Activated gamma-delta T cell treated with Interleukin-2 at 50 U/mL for 16 hours (primary cell): Measurements from ENCODE around the gene MPRIP.
A peak's percentile ranks its signal among the peaks of the same experiment; 100 is the strongest.

Experiments used
- DNase-seq: peaks from one replicate; pipeline ENCODE4 v3.0.0-alpha.2; 2020

MPRIP gene

DNA sequence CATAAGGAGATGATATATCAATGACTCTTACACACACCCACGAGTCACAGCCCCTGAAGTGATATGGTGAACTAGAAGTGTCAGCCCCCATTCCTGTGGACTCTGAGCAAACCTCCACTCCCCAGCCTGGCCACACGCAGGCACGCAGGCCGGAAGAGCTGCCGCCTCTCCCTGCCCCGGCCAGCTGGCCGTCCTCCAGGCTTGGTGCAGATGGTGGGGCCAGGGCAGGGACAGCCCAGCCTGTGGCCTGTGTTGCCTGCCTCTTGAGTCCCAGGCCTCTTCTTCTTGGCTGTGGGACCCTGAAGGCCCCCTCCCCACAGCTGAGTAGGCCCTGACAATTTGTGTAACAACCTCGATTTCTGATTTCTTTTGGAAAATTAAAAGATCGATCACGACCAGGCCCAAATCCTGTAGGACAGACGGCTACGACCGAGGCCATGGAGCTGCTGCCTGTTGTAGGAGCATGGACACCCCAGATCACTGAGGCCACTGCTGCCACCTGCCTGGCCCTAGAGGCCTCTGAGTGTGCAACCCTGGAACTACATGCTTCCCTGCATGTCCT lies 10.0 kb upstream of the MPRIP start:
- DNase-seq, result no peak

DNA sequence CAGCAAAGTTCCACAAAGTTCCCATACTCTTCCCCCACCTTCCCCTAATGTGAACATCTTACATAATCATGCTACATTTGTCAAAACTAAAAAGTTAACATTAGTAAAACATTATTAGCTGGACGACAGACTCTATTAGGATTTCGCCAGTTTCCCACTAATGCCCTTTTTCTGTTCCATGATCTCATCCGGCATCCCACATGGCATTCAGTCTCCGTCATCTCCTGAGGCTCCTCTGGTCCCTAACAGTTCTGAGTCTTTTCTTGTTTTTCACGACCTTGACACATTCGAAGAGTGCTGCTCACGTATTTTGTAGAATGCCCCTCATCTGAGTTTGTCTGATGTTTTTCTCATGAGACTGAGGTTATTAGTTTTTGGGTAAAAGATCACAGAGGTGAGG lies 8.8 kb upstream of the MPRIP start:
- no peak for DNase-seq

DNA sequence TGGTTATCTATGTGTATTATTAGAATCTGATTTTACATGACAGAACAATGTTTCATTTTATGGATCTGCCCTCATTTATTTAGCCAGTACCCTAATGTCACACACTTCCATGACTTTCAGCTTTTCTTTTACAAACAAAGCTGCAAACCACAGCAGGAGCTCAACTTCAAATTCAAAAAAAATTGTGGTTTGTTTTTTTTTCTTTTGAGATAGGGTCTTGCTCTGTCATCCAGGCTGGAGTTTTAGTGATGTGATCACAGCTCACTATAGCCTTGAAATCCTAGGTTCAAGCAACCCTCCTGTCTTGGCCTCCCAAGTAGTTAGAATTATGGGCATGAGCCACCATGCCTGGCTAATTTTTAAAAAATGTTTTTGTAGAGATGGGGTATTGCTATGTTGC lies 8.2 kb upstream of the MPRIP start:
- no peak for DNase-seq

DNA sequence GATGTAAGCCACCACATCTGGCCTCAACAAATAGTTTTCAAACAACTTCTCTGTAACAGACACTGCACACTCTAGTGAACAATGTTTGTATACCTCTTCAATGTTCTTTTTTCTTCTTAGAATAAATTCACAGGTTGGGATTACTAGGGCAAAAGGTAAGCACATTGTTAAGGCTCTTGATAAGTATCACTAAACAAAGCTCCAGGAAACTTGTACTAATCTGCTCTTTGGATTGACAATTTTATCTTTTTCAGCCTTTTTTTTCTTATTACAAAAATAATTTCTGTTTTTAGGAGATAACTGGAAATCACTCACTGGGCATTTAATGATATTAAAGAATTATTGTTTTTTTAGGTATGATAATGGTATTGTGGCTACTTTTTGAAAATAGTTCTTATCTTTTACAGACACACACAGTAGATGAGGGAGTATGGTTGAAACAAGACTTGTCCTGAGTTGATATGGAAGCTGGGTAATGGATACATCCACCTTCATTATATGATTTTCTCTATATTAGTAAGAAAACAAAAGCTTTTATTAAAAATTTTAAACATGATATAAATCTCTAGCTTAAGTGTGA lies 7.7 kb upstream of the MPRIP start:
- no peak for DNase-seq

DNA sequence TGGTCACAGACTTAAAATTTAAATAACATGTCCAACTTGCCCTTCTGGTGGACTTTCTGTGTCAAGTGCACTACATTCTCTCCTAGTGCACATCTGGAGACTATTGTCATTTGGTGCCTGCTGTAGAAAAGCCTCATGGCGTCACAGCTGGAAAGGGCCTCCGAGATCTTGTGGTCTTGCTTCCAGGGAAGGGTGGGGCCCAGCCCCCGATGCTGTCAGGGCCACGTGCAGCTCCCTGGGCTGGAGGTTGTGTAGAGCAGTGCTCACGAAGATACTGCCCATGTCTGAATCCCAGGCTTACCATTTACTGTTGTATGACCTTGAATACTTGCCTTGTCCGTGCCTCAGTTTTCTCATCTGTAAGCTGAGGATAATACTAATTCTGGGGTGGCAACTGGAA lies 6.8 kb upstream of the MPRIP start:
- DNase-seq, result no peak

DNA sequence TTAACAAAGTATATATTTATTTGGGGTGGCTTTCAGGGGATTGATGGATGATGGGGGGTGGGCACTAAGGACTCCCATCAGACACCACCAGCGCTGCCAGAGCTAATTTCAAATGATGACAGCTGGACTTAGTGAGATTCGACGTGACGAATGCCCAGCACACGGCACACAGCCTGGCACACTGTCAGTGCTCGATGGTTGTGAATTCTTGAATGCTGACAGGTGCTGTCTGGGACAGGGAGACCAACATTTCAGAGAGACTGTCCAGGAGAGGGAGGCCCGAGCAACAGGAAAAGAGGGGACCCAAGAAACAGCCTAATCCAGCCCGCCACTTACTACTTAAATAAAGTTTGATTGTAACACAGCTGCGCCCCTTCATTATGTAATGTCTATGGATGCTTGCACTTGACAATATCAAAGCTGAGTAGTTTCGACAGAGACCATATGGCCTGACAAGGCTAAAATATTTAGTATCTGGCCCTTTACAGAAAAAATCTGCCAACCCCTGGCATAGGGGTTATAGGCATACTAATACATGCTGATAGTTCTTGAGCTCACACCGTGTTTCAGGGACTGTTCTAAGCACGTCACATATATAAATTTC lies 6.2 kb upstream of the MPRIP start:
- DNase-seq, result no peak

DNA sequence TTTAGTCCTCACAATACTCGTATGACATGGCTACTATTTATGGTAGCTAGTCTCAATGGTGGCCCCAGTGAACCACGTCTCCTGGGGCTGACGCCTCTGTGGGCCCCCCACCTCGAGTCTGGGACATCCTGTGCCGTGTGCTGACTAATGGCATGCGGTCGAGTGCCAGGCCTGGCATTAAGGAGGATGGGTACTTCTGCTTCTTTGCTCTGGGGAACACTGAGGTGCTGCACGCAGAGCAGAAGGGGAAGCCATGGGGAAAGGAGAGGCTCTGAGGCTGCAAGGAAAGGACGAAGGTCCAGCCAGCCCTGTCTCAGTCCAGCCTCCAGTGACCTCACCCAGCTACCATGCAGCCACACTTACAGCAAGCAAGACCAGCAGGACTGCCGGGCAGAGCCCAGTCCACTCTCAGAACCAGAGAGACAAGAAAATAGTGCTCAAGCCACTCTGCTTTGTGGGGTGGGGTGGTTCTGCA lies 5.7 kb upstream of the MPRIP start:
- DNase-seq, result no peak

DNA sequence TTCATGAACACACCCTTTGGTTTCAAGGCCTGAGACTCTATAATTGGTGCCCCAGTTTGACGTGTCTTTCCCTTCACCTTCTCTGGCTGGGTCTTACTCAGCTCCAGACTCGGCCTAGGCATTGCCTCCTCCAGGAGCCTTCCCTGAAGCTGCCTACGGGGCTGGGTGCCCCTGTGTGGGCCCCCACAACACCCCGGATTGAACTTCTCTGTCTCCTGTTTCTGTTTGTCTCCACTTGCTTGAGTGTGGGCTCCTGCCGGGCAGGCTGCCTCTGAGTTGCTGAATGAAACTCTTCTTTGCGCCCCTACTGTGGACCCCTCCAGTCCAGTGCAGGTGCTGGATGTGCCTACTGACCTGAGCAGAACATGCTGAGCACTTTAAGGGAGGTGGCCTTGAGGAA lies 2.3 kb upstream of the MPRIP start:
- no peak for DNase-seq

DNA sequence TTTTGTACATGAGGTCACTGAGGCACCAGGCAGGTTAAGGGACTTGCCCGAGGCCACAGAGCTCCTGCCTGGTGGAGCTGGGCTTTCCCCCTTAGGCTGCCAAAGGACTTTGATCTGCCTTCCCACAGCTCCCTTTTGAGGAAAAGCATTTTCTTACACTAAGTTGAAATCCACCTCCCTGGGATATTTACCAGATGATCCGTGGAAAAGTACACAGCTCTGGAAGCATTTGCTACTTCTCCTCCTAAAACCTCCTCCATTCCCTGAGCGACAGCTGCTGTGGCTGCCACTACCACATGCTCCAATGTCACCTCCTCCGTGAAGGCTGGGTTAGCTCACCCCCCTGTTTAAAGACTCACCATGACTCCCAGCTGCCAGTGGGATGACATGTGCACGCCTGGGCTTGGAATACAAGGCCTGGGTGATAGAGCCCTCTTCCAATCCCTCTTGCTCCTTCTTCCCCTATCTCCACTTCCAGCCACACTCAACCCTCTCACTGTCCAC lies 1.2 kb upstream of the MPRIP start:
- DNase-seq, result no peak

DNA sequence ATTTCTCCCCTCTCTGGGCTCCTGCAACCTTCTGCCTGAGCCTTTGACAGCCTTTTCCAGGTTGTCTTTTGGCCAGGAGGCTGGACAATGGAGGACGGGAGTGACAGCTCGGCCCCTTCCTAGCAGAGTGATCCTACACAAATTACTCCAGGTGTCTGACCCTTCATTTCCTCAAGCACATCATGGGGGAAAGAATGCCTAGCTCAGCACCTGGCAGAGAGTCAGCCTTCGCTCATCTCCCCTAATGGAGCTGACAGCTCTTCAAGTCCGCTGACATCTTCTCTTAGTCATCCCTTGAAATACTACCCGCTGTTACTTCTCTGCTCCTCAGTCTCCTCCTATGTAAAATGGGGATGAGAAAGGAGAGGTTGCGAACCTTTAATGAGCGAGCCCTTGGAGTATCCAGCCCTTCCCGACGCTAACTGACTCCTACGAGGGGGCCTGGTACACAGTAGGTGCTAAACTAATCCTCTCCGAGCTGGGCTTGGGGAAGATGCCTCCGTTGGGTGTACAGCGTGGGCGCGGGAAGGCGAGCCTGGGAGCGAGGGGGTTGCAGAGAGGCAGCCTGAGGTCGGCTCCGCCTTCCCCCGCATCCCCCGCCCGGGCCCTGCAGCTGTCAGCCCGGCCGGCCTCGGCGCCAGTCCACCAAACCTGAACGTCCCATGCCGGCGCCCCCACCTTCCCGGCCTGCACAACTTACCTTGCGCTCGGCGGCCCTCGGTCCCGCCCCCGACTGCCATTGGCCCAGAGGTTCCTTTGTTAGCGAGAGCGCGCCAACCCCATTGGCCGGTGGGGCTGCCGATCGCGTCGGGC lies 480 bp upstream of the MPRIP start:
- peak; percentile 98 for DNase-seq

DNA sequence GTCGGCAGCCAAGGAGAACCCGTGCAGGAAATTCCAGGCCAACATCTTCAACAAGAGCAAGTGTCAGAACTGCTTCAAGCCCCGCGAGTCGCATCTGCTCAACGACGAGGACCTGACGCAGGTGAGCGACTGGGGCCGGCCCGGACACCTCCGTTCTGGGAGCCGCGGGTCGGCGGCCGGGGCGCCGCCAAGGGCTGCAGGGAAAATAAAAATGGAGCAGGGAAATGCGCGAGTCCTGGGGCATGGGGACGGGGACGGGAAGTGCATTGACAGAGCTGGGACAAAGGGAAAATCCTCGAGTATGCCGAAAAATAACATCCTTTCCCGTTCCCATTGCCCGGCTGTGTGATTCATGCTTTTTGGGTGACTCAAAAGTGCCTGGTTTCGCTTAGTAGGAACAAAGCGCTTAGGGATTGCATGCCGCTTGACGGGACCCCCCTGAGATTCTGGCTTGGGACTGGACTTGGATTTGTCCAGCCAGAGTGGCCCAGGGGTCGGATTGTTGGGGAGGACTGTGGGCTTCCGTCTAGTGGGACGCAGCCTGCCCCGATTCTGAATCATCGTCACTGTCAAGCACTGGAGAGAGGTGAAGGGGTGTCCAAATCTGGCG lies 699 bp downstream of the MPRIP start:
- DNase-seq, result no peak

DNA sequence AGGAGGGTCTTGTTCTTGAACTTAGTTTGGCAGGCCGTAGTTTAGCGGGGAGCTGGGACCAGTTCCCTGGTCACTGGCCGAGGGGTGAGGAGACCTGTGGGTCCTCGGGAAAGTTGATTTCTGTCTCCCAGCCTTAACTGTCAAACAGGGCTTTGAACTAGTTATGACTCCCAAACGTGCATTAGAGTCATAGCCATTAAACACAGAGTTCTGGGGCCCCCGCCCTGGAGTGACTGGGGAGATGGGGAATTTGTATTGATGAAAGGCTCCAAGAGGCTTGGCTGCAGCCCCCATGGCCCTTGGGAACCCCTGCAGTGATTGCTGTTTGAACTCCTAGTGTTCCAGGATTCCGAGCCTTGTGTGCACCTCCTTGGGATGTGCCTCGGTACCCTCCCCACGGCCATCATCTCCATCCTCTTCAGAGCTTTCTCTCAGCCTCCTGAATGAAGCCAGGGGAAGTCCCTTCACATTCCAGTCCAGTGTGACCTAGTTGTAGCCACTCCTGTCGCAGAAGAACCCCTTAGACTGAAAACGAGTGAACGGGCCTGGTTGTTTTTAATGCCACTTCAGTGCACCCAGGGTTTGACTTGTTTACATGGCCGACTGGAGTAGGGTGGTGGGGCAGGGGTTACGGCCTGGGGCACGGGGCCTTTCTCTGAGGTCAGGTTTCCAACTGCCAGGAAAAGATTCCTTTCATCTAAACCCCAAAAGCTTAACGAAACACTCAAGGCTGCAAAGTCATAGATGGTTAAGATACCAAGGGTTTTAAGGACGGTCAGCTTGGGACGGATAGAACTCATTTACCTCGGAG lies 1.4 kb downstream of the MPRIP start:
- no peak for DNase-seq

DNA sequence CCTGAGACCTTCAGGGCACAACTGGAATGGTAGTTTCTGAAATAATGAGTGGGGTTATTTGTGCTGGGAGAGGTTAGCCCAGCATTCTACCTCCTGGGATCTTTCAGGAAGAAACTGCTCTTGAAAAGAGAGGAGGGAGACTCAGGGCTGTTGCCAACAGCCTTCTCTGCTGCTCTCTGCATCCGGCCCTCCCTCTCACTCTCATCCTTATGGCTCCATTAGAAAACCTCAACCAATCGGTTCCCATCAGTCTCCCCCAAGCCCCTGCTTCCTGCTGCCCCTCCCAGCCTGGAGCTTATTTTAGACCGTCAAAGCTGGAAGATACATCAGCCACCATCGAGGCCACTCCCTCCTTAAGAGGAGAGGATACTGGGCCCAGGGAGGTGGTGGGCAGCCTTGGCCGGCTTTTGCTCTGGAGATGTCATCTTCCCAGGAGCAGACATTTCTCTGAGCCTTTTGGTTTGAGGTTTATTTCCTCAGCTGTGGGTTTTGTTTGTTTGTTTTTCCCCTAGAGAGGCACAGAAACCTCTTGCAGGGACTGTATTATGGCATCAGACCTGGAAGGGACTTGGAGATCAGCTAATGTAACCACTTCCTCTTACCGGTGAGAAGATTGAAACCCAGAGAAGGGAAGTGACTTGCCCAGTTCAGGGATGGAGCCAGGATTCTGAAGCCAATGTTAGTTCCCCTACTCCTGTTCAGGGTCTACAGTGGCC lies 2.7 kb downstream of the MPRIP start:
- no peak for DNase-seq

DNA sequence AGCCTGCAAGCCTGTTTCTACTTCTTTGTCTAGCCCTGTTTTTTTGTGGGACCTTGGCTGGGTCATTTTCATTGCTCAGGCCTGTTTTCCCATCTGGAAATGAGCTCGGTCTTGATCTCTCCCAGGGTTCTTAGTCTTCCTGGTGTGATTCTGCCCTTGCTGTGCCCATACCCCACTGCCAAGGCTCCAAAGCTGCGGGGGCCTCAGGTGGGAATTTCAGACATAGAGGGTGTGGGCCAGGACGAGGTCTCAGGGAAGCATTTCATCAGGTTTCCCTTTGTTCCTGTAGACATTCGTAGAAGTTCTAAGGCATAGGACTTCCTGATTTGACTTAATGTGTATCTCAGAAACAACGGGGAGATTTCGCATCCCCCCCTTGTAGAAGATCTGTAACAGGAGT lies 5.8 kb downstream of the MPRIP start:
- DNase-seq, result no peak

DNA sequence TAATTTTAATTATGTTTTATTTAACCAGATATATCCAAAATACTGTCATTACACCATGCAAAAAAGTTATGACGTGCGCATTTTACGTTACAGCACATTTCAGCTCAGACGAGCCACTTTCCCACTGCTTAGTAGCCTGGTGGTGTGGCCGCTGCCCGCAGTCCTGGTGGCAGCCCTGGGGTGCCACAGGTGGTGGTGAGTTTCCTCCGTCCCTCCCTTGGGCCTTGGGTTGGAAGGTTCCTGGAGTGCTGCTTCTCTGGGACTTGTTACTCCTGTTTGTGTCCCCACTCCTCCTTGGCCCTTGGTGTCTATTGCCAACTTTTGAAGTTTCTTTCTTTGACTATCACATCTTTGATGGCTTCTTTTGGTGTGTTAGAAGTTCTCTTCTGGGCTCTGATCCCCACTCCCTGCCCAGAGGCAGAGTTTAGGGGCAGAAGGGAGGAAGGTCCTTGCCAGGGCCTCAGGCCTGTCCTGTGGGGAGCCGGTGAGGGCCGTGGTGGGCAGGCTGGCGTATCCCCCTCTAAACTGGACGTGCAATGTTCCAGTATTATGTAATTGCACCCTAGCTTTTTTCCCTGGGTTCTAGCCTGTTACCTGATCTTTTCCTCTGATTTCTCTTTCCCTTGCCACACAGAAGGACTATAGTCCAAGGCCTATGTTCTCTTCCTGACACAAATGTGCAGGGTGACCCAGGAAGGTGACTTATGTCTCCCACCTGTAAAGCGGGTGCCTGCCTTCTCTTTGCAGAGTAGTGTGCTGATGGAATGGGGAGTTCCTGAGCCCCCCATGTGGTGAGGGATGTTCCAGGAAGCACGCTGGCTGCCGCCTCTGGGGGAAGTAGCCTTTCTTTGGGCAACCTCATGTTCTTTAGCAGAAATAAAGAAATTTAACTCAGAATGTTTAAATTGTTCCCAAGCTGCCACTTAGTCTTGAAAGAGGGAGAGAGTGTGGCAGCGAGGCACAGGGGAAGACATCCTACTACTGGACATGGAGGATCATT lies 8.4 kb downstream of the MPRIP start:
- no peak for DNase-seq

DNA sequence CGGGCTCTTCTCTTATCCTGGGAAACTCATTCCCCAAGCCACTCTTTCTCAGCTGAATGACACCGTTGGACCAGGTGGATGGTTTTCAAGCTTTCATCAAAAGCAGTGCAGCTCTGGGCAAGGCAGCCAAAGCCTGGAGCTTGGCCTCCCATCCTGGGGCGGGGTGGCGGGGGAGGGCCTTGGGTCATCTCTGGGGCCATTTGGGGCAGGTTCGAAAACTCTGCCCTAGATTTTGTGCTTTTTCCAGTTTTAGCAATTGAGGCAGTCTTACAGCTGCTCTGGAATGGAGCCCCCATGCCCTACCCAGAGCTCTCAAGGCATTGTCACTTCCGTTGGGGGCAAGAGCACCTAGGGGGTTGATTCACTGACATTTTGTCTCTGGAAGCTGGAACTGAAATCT lies 9.1 kb downstream of the MPRIP start:
- DNase-seq, result no peak

DNA sequence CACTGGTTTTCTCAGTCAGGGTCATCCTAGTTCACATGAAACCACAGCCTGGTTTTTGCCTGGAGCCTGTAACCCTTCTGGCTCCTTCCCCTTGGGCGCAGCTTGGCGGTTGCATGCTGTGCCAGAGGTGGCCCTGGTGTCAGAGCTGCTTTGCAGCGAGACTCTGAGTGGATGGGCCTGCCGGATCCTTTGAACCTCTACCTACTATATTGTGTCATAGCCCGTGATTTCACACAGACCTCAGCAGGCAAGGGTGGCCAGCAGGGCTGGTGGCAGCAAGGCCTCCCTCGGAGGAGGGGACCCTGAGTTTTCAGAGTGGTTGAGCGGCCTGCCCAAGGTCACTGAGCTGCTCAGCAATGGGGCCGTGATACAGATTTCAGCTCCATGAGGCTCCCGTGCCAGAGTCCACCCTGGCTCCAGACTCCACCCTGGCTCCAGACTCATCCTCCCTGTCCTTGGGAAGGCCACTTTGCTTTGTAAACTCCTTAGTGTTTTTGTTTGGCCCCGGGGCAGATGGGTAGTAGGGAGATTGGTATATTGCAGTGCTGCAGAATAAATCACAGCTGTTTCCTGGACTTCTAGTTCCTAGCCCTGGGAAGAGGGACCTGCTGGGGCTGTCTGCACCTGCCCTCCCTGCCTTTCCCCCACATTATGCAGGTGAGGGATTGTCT lies 9.7 kb downstream of the MPRIP start:
- no peak for DNase-seq

DNA sequence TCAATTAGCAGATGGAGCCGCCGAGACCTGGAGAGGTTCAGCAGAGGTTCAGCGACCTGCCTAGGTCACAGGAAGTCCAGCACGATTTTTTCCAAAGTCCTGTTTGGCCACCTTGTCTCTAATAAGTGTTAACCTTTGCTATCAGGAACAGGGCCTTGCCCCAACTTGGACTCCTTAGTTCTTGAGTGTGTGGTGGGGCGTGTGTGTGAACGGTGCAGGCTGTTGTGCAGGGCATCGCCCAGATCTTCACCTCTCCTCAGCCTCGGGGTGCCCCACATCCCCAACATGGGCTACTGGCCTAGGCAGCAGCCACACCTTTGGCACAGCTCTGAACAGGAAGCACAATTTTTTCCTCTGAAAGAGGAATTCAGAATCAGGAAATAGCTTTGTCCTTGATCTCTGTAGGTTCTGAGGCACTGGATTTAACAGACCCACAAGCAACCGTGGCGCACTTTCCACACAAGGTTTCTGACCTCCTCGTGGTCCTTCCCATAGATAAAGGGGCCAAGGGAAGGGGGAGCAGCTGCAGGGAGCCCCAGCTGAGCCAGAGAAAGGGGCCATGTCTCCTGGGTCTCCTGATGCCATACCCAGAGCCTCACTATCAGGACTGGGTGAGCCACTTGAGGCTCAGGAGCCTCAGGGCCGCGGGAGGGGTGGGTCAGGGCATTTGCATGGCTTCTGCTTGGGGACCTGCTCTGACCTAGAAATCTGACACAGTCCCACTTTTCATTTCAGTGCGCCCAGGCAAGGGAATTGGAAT lies 10.4 kb downstream of the MPRIP start:
- DNase-seq, result no peak
